Stimulated activated CD8-positive, alpha-beta memory T cell treated with anti-CD3 and anti-CD28 coated beads, Interleukin-12 subunit alpha, Interleukin-12 subunit beta, amount 100 ng/mL, for 24 hours (primary cell): ENCODE results near the gene AIPL1.

Experiments used
- DNase-seq: peaks from one replicate; pipeline ENCODE4 v3.0.0-alpha.2; 2020; ENCODE audit errors: extremely low read depth

The AIPL1 gene

DNA sequence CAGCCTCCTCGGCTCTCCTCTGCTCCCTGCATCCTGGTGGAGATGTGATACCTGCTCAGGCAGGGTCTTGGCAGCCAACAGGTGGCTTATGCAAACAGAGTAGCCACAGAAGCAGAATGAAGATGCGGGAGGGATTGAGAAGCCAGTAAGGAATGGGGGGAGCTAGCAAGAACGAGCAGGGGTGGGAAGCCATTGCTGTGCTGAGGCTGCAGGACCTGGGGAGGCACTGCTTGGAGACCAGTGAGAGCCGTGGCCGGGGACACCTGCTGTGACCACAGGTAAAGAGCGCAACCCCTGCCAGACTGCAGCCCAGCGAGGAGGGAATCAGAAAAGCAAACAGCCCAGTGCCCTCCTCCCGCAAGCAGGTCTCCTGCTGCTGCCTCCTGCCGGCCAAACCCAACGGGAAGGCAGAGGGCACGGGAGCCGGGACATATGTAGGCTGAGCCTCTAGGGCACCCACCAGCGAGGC is 14.7 kb downstream of the AIPL1 start:
- no peak for DNase-seq

DNA sequence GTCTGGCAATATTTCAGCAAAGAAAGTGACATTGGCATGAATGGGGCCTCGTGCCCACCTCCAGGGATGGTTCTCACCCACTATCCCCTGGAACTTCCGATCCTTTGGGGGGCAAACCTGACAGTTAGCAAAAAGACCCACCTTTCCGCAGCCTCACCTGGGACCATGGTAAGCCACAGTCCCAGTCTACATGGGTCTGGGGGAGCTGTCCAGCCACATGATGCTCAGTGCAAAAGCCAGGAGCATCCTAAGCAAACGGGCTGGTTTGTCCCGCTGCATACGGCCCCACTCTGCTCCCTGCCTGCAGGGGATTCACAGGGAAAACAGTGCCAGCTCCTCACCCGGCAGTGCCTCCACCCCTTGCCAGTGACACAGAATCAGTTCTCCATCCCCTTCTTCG is 19.3 kb downstream of the AIPL1 start:
- DNase-seq: no peak

DNA sequence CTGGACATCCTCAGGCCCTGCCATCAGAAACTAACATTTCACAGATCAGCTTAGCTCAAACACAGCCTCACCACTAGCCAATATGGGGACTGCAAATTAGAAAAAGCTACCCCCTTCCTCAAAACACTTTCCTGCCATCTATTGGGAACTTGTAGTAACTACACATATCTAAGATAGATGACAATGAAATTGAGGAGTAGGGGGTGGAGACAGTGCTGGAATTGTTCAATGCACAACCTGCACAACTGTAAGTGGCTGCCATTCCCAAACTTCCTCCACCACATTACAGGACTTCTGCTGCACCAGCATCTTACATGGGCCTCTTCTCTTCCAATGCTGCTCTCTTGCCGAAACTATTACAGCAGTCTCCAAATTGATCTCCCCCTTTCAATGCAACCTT is 21.9 kb downstream of the AIPL1 start:
- no peak for DNase-seq

DNA sequence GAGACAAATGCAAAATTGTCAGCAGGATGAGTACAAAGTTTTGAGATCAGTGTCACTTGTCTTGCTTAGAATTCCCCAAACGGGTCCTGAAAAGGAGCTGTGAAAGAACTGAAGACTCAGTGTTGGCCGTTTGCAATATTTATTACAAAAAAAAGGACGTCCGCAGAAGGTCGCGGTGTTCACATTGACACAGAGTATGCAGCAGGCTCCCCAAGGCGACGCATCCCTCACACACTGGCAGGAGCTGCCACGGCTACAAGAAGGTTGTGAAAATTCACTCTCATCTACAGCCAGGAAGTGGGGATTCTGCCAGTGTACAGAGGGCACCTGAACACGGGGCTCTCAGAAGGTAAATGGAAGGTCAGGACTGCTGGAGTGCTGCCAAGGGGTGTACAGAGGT is 26.2 kb downstream of the AIPL1 start:
- DNase-seq: no peak

DNA sequence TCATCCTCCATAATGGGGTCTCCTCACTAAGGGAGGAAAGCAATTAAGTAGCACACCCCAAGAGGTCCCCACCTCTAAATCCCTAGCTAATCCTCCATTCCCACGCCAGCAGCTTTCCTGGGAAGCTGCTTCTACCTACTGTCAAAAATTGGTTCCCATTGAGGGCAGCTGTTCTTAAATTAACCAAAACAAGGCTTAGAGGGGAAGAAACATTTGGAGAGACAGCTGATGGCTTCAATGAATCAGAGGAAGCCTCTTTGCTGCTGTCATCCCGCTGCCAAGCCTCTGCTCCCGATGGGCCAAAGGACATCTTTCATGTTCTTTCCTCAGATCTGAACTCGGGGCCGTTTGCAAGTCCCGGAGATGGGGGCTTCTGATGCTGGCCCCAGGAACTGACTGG is 26.6 kb downstream of the AIPL1 start:
- no peak for DNase-seq

DNA sequence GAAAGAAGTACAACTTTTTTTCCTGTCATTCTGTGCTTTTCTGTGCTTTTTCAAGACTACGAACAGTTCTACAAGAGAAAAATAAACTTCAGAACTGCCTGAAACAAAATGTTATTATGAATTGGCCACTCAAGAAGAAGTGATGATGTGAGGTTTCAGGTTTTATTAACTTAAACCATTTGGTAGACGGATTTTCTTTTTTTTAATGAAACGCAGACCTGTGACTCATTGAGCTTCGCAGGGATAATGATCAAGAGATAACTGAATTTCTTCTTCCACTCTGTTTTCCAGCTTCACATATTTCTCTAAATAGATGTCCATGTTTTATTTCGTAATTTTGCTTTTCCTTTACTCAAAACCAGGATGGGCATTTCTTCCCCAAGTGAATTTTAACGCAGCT is 32.7 kb downstream of the AIPL1 start:
- no peak for DNase-seq

DNA sequence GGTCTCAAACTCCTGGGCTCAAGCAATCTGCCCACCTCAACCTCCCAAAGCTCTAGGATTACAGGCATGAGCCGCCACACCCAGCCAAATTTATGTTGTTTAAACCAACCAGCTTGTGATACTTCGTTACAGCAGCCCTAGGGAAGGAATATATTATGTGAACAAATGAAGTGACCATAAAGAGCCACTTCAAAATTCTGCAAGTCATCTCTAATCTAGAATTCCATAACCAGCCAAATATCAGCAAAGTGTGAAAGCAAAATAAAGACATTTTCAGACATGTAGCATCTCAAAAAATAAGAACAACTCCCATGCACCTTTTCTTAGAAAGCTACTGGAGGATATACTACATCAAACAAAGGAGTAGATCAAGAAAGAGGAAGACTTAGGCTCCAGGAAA is 36.0 kb downstream of the AIPL1 start:
- no peak for DNase-seq

DNA sequence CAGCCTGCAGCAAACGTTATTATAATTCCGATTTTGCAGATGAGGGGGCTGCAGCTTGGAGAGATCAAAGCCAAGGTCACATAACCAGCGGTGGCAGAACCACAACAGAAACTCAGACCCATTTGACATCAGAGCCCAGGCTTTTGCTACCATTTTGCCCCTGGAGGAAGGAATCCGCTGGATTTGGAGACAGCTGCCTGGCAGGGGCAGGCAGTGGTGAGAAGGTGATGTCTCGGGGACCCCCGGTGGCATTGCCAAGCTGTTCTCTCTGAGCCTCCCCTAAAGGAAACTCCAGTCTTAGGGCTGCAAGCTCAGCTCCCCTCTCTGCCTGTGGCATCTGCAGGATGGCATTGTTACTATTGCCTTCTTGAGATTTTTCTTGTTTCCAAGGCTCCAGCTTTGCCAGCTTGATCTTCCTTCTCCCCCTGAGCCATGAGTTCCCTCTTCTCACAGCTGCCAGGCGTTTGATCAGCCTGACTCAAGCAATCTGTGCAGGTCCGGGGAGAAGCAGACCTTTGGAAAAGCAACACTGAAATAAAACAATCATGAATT is 40.8 kb downstream of the AIPL1 start:
- no peak for DNase-seq

DNA sequence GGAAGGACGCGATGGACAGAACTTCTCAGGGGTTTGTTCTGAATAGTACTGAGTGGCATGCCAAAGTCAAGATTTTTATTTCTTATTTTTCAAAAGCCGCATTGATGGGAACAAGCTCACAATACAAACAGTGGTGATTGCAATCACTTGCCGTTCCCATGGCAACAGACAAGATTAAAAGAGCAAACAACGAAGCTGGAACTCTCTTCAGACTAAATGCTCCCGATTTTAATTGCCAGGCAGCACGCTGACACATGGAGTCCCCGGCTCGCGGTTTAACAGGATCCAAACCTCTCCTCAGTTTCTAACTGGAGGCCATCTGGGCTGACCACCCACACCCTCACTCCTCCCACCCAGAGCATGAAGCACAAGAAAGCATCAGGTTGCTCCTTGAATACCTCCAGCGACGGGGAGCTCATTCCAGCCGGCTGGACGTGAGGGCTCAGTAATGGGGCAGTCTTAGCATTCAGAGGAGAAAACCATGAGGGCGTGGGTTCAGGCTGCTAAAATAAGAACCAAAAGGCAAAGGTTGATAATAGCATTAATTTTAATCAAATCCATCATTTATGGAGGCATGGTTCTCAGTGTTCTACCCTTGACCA is 41.5 kb downstream of the AIPL1 start:
- no peak for DNase-seq

DNA sequence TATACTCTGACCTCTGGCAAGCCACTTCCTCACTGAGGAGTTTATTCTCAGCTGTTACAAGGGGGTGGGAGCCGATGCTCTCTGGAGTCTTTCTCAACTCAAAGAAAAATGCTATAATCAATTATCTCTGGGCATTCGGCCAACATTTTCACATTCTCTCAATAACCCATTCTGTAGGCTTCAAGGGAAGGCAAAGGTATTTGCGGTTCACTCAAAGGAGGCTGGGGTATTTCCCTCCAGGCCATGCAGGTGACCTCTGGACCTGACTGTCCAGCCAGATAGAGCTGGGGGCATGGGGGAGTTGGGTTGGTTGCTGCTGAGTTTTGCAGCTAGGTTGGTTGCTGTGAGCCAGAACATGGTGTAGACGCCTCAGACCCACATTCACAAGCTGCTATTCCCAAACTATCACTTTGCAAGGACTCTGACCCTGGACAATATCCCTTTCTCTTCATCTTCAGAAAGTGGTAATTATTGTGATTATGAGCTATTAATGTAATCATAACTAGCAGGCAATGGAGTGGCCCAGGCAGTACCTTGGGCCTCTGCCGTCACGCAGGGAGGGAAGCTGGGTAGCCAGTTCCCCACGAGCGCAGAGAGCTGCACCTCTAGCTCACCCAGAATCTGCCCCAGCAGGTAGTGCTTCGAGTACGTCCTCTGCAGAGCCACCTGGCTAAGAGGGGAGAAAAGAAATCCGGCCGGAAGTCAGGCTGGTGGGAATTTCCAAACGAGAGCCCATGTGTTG is 42.1 kb downstream of the AIPL1 start:
- no peak for DNase-seq

DNA sequence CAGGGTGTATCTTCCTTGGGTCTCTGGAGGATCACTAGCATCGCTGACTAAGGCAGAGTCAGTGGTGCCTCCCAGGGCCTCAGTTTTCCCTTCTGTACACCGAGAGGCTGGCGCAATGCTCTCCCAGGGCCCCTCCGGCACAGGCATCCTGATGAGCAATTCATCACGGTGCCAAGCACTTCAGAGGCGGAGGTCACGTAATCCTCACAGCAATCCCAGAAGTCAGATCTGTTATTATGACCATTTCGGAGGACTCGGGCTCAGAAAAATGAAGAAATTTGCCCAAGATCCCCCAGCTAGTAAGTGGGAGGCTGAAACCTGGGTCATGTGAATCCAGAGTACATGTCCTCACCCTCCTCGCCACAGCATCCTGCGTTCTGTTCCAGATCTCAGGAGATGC is 46.5 kb downstream of the AIPL1 start:
- no peak for DNase-seq

DNA sequence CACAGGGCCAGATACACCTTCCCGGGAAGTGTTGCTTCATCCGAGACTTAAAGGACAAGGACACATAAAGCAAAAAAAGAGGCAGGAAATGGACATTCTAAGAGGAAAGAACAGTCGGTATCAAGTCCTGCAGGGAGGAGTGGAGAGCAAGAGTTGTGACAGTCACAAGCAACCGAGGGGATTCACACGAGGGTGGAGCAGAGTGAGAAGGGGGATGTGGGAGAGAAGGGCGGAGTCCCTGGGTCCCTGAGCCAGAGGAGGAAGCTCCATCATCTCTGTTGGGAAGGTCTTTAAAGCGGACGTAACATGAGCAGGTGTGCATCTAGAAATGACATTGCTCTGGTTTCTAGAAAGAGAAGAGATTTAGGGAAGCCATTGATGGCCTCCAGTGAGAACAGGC is 47.1 kb downstream of the AIPL1 start:
- DNase-seq: no peak

DNA sequence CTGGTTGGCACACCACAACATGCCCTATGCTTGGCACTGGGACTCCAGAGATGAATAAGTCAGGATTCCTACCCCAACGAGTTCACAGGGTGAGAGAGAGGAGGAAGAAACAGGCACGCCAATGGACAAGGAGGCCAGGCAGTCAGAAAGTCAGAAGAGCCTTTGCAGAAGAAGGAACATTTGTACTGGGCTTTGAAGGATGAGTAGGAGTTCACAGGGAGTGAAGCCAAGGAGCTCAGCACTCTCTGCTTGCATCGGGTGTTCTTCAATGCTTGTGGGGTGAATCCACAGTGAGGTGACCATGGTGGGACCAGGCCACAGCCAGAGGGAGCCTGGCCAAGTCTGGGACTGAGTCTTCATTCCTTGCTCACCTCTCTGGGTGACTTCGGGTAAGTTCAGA is 47.5 kb downstream of the AIPL1 start:
- no peak for DNase-seq

DNA sequence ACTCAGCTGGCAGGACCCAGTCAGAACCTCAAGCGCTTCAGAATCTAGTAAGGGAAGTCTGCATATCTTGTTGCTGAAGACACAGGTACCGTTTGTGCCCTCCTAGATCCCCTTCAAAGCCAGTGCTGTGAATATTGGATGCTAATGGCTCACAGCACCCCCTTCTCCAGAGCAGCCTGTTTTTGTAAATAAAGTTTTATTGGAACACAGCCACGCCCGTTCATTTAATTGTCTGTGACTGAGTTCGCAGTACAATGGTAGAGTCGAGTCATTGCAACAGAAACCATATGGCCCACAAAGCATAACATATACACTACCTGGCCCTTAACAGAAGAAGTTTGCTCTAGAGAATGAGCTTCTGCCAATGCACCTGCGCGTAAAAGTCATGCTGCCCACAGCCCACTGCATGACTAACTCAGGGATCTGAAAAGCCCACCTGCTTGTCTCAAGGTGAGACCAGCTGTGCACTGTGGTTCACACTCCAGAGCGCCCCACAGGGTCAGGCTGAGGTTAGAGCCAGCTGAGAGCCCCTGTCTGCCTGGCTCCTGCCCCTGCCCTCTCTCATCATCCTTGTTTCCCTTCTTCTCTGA is 48.8 kb downstream of the AIPL1 start:
- DNase-seq: no peak

DNA sequence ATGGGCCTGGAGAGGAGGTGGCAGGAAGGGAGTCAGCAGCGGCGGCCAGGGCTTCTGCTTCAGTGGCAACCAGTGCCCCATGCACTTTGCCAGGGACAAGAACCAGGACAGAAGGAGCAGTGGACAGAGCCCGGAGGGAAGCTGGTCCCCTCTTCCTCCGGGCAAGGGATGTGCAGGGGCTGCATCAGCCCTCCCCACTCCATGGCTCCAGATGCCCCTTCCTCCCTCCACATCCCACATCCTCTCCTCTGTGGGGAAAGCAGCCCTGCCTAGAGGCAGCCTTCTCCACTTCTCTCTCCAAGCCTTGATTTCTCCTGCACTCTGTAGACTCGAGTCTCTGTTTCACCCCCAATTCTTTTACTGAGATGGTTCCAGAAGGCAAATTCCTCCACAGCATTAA is 50.4 kb downstream of the AIPL1 start:
- no peak for DNase-seq

DNA sequence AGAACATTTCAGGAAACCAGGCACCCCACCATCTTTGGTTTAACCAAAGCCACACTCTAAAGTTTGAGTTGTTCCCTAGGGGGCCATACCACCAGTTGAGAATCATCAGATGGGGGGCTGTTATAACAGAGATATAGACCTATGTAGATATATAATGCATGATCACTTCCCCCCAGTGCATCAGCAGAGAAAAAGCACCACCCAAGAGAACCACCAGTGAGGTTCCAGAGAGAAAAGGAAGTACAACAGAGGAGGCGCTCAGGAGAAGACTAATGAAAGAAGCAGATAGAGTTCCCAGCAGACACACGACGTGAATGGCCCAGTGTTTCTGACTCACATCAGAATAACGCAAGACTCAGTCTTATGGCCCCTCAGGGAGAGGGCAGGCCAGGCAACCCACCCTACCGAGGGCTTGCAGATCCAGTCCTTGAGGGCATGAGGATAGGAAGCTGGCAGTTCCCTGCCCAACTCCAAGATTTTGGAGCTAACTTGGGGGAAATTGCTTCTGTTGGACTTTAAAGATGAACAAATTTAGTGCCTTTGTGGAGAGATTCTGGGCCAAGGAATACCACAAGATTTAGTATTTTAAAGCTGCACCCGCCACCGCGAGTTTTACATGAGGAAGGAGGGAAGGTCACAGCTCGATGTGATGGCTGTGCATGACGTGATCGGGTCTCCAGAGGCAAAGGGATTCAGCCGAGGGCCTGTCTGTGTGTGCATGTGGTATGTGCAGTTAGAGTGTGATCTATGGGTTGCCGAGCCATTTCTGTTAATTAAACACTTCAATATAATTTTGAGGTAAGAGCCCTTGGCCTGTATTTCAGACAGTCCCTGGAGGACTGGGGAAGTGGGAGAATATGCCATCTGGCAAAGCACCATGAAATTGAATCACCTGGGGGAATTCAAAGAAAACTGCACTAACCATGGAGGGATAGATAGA is 53.1 kb downstream of the AIPL1 start:
- no peak for DNase-seq

DNA sequence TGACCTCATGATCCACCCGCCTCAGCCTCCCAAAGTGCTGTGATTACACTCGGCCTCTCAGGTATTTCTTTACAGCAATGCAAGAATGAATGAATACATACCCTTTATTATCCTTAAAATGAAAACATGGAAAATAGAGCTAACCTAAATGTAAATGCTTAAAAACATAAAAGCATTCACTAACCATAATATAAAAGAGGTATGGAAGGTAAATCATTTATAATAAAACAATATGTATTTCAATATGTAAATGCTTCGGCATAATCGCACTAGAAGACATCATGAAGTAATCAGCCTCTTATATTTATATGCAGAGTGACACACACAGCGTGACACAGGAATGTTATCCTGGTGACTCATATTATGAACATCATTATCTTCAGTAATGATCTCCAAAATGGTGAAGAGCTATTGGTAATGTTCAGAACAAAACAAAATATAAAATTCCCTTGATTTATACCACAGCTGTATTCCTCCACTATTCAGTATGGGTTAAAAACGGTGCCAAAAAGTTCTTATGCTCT is 53.9 kb downstream of the AIPL1 start:
- DNase-seq: no peak

DNA sequence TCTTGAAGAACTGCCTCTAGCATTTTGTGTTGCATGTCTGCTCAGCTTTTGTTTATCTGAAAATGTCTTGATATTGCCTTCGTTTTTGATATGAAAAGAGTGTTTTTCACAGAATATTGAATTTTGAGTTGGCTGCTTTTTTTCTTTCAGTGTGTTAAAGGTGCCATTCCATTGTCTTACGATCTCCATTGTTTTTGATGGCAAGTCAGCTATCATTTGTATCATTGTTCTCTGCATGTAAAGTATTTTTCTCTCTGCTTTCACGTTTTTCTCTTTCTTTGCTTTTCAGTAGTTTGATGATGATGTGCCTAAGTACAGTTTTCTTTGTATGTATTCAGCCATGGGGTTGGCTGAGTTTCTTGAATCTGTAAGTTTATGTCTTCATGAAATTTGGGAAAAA is 57.0 kb downstream of the AIPL1 start:
- no peak for DNase-seq

DNA sequence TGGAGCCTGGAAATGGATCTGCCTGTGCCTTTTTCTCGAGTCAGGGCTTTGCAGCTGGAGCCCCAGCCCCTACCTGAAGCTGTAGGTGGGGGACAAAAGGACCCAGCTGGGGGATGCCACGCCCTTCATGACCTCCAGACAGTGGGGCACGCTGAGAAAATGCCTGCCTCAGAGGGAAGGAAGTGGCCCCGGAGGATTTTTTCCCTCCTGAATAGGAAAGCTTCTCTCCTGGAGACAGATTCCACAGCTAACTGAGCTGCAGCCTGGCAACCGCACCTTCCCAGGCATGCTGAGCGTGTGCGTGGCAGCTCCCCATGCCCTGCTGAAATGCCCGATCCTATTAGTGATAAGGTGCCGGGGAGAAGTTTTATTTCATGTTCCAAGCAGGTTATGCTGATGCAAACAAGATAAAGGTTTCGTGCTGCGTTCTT is 58.0 kb downstream of the AIPL1 start:
- DNase-seq: no peak

DNA sequence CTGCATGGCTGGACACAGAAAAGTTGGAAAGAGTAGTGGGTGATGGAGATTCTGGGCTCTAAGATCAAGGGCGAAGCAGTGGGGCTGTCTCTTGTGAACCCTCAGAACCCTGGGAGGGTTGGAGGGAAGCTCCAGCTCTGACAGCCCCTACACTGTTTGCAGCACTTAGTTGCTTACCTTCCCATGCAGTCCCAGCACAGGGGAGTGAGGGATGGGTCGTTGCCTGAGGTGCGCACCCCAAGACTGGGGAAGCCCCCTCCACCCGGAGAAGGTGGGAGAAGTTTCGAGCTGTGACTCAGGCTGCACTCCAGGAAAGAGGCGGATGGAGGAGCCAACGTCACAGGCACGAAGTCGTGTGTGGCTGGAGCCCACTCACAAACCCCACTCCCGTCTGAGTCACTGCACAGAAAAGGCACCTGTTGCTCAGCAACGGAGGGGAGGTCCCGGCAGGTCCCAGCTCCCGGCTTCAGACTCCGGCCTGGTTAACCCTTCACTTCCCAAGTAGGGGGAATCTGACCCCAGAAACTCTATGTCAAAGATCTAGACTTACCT is 60.1 kb downstream of the AIPL1 start:
- peak; percentile 54 for DNase-seq

DNA sequence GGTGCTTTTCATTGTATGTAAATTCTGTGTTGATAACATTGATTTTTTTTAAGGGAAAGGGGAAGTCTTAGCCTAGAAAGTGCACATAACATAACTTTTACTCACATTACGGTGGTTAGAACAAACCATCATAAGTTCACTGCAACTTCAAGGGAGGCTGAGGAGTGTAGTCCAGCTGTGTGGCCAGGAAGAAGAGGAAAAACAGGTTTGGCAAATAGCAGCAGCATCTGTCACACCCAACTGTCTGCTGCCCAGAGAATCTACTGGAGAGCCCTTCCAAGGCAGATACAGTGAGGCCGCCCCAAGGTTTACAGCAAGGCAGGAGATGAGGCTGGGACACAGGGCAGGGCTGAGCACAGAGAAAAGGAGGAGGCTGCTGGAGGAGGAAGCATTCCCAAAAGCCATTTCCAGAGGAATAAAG is 60.6 kb downstream of the AIPL1 start:
- DNase-seq: no peak
